Middle frontal gyrus (tissue), 1 donor: ENCODE results near the gene TMPO.
"Not testable (repeated sequence)": the region's sequence is repeated elsewhere in the genome, so short reads cannot be mapped to it uniquely, and the experiment has no call there.

ENCODE experiments used
- DNase-seq: peaks from one replicate; pipeline ENCODE4 v3.0.0-alpha.2; 2015; ENCODE audit warnings: low spot score; ENCODE audit errors: extremely low spot score

Gene TMPO

GRCh38 chr12:98509063-98509462, 6.3 kb upstream of the TMPO start:
- no peak for DNase-seq

GRCh38 chr12:98511806-98512205, 3.6 kb upstream of the TMPO start:
- DNase-seq: not testable (repeated sequence)

GRCh38 chr12:98513379-98514322, 1.7 kb upstream of the TMPO start:
- no peak for DNase-seq

- DNase-seq: no peak
Observed at GRCh38 chr12:98514982-98515286, 456 bp upstream of the TMPO start.

- peak; percentile 80 for DNase-seq
Observed at GRCh38 chr12:98516111-98516873, 902 bp downstream of the TMPO start.

- DNase-seq: no peak
Observed at GRCh38 chr12:98519257-98519907, 4.0 kb downstream of the TMPO start.

GRCh38 chr12:98530068-98530467, 14.7 kb downstream of the TMPO start:
- DNase-seq: no peak

GRCh38 chr12:98532687-98533304, 17.4 kb downstream of the TMPO start:
- no peak for DNase-seq

GRCh38 chr12:98533723-98534251, 18.4 kb downstream of the TMPO start:
- DNase-seq: no peak

GRCh38 chr12:98538031-98538430, 22.6 kb downstream of the TMPO start:
- DNase-seq: no peak

GRCh38 chr12:98543701-98544100, 28.3 kb downstream of the TMPO start:
- no peak for DNase-seq

GRCh38 chr12:98544751-98545150, 29.4 kb downstream of the TMPO start:
- DNase-seq: no peak

GRCh38 chr12:98549371-98550110, 34.2 kb downstream of the TMPO start:
- DNase-seq: no peak

- DNase-seq: no peak
Observed at GRCh38 chr12:98551787-98552186, 36.4 kb downstream of the TMPO start.

GRCh38 chr12:98558097-98558496, 42.7 kb downstream of the TMPO start:
- DNase-seq: not testable (repeated sequence)

- DNase-seq: no peak
Observed at GRCh38 chr12:98559666-98560065, 44.3 kb downstream of the TMPO start.

GRCh38 chr12:98561846-98562245, 46.5 kb downstream of the TMPO start:
- DNase-seq: no peak

- DNase-seq: no peak
Observed at GRCh38 chr12:98572010-98572409, 56.6 kb downstream of the TMPO start.

- no peak for DNase-seq
Observed at GRCh38 chr12:98574110-98574509, 58.7 kb downstream of the TMPO start.

- no peak for DNase-seq
Observed at GRCh38 chr12:98575013-98575412, 59.6 kb downstream of the TMPO start.

GRCh38 chr12:98576795-98577194, 61.4 kb downstream of the TMPO start:
- DNase-seq: not testable (repeated sequence)
